Endodermal cell (in vitro differentiated cells): ENCODE data around the gene PCYOX1L. TPM values are rescaled to one million over a fixed set of nuclear protein-coding genes. Genes with fewer than 3 reads are reported as not detected.

Experiments used
- DNase-seq: peaks from one replicate; pipeline ENCODE4 v3.0.0-alpha.2; 2017
- H3K27ac ChIP-seq: 2 replicates; pipeline ENCODE4 v1.5.1; 2013; ENCODE audit warnings: mild to moderate bottlenecking, low read depth, low read length, moderate library complexity
- H3K27me3 ChIP-seq: 2 replicates; pipeline ENCODE4 v1.6.1; 2013; ENCODE audit warnings: mild to moderate bottlenecking, low read length, moderate library complexity; ENCODE audit not compliant: insufficient read depth, control insufficient read depth, poor library complexity, severe bottlenecking
- H3K36me3 ChIP-seq: 2 replicates; pipeline ENCODE4 v1.7.0; 2013; ENCODE audit warnings: mild to moderate bottlenecking, low read length, moderate library complexity; ENCODE audit not compliant: control insufficient read depth, insufficient read depth
- H3K4me1 ChIP-seq: one replicate; pipeline ENCODE4 v1.7.0; 2013; ENCODE audit warnings: low read length; ENCODE audit not compliant: control insufficient read depth, insufficient read depth
- H3K4me3 ChIP-seq: 2 replicates; pipeline ENCODE4 v1.5.1; 2013; ENCODE audit warnings: mild to moderate bottlenecking, low read length, moderate library complexity
- H3K9ac ChIP-seq: 2 replicates; pipeline ENCODE4 v1.6.1; 2013; ENCODE audit warnings: mild to moderate bottlenecking, low read length, moderate library complexity; ENCODE audit not compliant: poor library complexity, severe bottlenecking; ENCODE audit errors: extremely low read depth
- H3K9me3 ChIP-seq: 2 replicates; pipeline ENCODE4 v1.6.1; 2013; ENCODE audit warnings: mild to moderate bottlenecking, low read length, moderate library complexity; ENCODE audit not compliant: control insufficient read depth
- H3K27ac Mint-ChIP-seq: 2 replicates; pipeline ENCODE4 v1.8.0; 2020; ENCODE audit warnings: mixed read lengths
- H3K27me3 Mint-ChIP-seq: 2 replicates; pipeline ENCODE4 v1.8.0; 2021; ENCODE audit warnings: mild to moderate bottlenecking, mixed read lengths; ENCODE audit not compliant: insufficient read depth
- H3K36me3 Mint-ChIP-seq: 2 replicates; pipeline ENCODE4 v1.8.0; 2020; ENCODE audit warnings: low read depth, mixed read lengths
- H3K4me1 Mint-ChIP-seq: 2 replicates; pipeline ENCODE4 v1.8.0; 2020; ENCODE audit warnings: mixed read lengths
- H3K4me3 Mint-ChIP-seq: 2 replicates; pipeline ENCODE4 v1.8.0; 2020; ENCODE audit warnings: mild to moderate bottlenecking, moderate library complexity, mixed read lengths
- H3K9me3 Mint-ChIP-seq: 2 replicates; pipeline ENCODE4 v1.8.0; 2020; ENCODE audit warnings: mild to moderate bottlenecking, mixed read lengths
- CTCF ChIP-seq: fragments of 200-600 bp; sonication (generic); conservative IDR thresholded peaks from 2 replicates; pipeline ENCODE4 v1.5.0; 2021; ENCODE audit warnings: antibody characterized with exemption, mild to moderate bottlenecking
- WGBS, 2 experiments: methylation state at CpG; one replicate each; pipeline versions ENCODE4 v1.1.5 to v1.1.7; 2013; ENCODE audit warnings: missing lambda C conversion rate in 2 of 2, mixed read lengths in 1 of 2; ENCODE audit not compliant: insufficient coverage in 1 of 2, insufficient read length in 1 of 2; 5-methylcytosine and 5-hydroxymethylcytosine counted together
- total RNA-seq, 2 donors: library from RNA; stranded (reverse); fragmentation: NEBNext Ultra II Directional in 1 of 2; extraction: Animal tissue kit (Norgen Biotek cat#: 25700) in 1 of 2; gene quantifications; 2 replicates in 1 of 2; 3 replicates in 1 of 2; pipeline ENCODE4 v1.2.1, GENCODE V29; 2021

The PCYOX1L gene
- total RNA-seq, 2 donors from 2014 or later = 11.1 to 11.7 TPM

GRCh38 chr5:149367972-149368645, 10.3 kb downstream of the PCYOX1L start:
- no peak overlapping the region for H3K27ac Mint-ChIP-seq

DNA sequence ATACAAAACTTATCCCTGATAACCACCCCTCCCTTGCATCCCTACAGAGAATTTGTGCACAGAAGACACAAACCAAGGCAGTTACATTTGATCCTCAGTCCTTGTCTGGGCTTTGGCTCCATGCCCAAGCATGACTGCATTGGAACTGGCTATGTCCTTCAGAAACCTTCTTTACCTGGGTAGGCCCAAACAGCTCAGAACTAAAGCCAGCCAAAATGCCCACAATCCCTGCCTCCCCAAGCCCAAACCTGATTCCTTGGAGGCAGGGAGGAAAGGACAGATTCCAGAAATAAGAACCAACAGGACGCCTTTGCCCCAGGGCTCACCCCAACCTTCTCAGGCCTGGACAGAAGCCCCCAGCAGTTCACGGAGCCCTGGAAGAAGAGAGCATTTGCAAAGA, 13.0 kb downstream of the PCYOX1L start:
- Histone ChIP-seq H3K4me1 (no peaks in the 10 kb centered on the region), H3K36me3 (no peaks in the 10 kb centered on the region), H3K9ac (no peak overlapping the region), H3K27me3 (no peaks in the 10 kb centered on the region), H3K9me3 (no peaks in the 10 kb centered on the region), H3K4me3 (no peak overlapping the region), H3K27ac (no peak overlapping the region)
- Mint-ChIP-seq H3K27ac (no peak overlapping the region), H3K4me3 (no peak overlapping the region), H3K27me3 (no peaks in the 10 kb centered on the region), H3K4me1 (peaks cover 2% of the 10 kb centered on the region), H3K36me3 (no peaks in the 10 kb centered on the region), H3K9me3 (no peaks in the 10 kb centered on the region)
- no peak for DNase-seq
- TF ChIP-seq CTCF = no peak
- WGBS, 2 experiments = 67 to 79% methylated on average over 1 to 2 of the region's 2 CpGs

More at GRCh38 chr5:149367972-149368645, 10.3 kb downstream of the PCYOX1L start:
- WGBS, 2 experiments = 94 to 98% methylated on average over 16 to 22 of the region's 22 CpGs
- peaks cover 2% of the 10 kb centered on the region for H3K4me1 Mint-ChIP-seq
- no peaks in the 10 kb centered on the region for H3K27me3 Mint-ChIP-seq
- no peaks in the 10 kb centered on the region for H3K4me1 ChIP-seq
- H3K36me3 ChIP-seq = no peaks in the 10 kb centered on the region
- no peak overlapping the region for H3K9ac ChIP-seq
- no peaks in the 10 kb centered on the region for H3K9me3 ChIP-seq
- H3K36me3 Mint-ChIP-seq = no peaks in the 10 kb centered on the region
- no peak overlapping the region for H3K27ac ChIP-seq
- no peak overlapping the region for H3K4me3 Mint-ChIP-seq
- no peak for TF ChIP-seq CTCF
- no peaks in the 10 kb centered on the region for H3K27me3 ChIP-seq
- no peaks in the 10 kb centered on the region for H3K9me3 Mint-ChIP-seq
- no peak overlapping the region for H3K4me3 ChIP-seq
- no peak for DNase-seq

DNA sequence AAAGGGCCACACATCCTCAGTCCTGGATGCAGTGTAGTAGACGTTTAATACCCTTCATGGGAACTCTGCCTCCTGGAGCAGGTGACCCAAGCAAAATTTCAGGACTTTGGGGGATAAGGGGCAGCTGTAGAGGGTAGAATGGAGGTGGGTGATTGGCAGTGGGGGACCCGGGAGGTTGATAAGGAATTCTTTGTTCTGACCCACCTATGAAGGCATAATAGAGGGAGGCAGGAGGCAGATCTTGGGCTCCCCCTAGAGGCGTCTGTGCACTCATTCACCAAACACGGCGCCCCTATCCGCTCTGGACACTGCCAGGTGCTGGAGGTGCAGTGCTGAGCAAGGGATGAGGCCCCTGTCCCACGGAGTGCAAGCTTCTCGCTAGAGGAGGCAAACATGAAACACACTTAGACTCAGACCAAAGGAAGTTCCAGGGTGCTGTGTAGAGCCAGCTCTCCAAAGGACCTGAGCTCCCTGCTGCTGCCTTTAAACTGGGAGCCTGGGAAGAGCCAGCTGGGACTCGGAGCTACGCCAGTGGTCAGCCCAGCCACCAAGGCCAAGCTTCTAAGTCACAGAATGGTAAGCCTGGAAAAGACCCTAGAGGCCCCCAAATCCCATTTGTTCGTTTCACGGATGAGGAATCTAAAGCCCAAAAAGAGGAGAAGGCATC, 13.6 kb downstream of the PCYOX1L start:
- Histone ChIP-seq H3K36me3 (no peaks in the 10 kb centered on the region), H3K4me3 (no peak overlapping the region), H3K4me1 (no peaks in the 10 kb centered on the region), H3K27ac (no peak overlapping the region), H3K9me3 (no peaks in the 10 kb centered on the region), H3K27me3 (no peaks in the 10 kb centered on the region), H3K9ac (no peak overlapping the region)
- 44 to 56% methylated on average over 9 to 12 of the region's 12 CpGs for WGBS, 2 experiments
- TF ChIP-seq CTCF = peak; percentile 88
- peak; percentile 92 for DNase-seq
- H3K4me1 Mint-ChIP-seq = peaks cover 2% of the 10 kb centered on the region
- H3K27ac Mint-ChIP-seq = no peak overlapping the region
- H3K36me3 Mint-ChIP-seq = no peaks in the 10 kb centered on the region
- H3K27me3 Mint-ChIP-seq = no peaks in the 10 kb centered on the region
- H3K9me3 Mint-ChIP-seq = no peaks in the 10 kb centered on the region
- no peak overlapping the region for H3K4me3 Mint-ChIP-seq
